ENCODE measurements around the gene CINP.

CINP gene

DNA sequence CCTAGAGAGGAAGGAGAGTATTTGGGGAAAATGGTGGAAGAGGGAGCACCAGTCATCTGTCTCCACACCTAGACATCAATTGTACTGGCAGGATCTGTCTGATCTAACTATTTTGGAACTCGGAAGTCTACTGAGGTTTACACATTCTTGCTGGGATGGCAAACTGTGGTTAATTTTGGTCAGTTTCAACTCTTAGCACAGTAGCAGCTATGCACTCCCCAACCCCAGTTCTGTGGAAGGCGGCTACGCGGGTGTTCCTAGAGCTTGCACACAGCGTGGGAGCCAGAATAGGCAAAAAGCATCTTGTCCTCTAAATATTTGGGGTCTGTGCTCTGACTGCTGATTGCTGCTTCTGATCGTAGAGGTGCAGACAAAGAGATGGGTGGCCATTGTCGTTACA is 33.8 kb upstream of the CINP start:
- Histone ChIP-seq H3K9ac (ENCODE audit: low read length) (no peak overlapping the region), H3K27ac (ENCODE audit: low read length) (no peak overlapping the region), H4K20me1 (ENCODE audit: insufficient read depth, low read length) (no peaks in the 10 kb centered on the region), H3K4me3 (ENCODE audit: low read length) (no peak overlapping the region), H3K4me2 (ENCODE audit: low read length) (no peak overlapping the region), H3K36me3 (replicated peaks; ENCODE audit: low read depth, low read length) (peaks cover 15% of the 10 kb centered on the region), H3K9me3 (ENCODE audit: insufficient read depth, low read length) (no peaks in the 10 kb centered on the region), H3K4me1 (ENCODE audit: low read length) (no peaks in the 10 kb centered on the region), H2AFZ (ENCODE audit: low read depth, low read length) (no peak overlapping the region), H3K79me2 (ENCODE audit: low read length) (no peaks in the 10 kb centered on the region), H3K27me3 (ENCODE audit: low read depth, low read length) (no peaks in the 10 kb centered on the region)
- no peak for TF ChIP-seq EZH2phosphoT487 (IDR thresholded peaks at IDR 0.05; ENCODE audit: low read depth)
- TF ChIP-seq, protein P1, sequence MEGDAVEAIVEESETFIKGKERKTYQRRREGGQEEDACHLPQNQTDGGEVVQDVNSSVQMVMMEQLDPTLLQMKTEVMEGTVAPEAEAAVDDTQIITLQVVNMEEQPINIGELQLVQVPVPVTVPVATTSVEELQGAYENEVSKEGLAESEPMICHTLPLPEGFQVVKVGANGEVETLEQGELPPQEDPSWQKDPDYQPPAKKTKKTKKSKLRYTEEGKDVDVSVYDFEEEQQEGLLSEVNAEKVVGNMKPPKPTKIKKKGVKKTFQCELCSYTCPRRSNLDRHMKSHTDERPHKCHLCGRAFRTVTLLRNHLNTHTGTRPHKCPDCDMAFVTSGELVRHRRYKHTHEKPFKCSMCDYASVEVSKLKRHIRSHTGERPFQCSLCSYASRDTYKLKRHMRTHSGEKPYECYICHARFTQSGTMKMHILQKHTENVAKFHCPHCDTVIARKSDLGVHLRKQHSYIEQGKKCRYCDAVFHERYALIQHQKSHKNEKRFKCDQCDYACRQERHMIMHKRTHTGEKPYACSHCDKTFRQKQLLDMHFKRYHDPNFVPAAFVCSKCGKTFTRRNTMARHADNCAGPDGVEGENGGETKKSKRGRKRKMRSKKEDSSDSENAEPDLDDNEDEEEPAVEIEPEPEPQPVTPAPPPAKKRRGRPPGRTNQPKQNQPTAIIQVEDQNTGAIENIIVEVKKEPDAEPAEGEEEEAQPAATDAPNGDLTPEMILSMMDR (IDR thresholded peaks at IDR 0.05; ENCODE audit: low read depth, low read length): no peak

DNA sequence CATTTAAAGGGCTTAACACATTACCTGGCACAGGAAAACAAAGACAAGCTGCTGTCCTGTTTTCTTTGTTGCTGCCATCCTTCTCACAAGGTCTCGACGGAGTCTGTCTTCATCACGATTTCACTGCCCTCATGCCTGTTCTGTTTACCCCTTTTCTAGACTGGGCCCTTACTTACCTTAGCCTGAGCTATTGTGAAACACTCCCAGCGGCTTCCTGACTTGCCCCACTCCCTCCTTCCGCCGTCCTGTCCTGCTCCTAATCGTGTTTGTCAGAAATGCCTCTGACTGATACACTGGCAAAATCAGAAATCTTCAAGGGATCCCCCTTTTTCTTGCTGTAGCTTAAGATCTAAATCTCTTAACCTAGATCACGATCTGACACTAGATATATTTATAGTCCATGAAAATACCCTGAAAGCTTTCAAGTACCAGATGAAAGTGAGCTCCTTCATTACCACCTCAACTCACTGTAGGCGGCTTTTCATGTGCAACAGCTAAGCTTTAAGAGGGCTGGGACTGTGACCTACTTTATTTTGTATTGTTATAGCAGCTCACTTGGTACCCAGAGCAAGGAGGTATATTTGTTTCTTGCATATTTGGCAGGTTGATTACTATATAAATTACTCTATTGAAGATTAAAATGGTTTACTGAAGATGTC is 32.2 kb upstream of the CINP start:
- H3K4me2 ChIP-seq (ENCODE audit: low read length): no peak overlapping the region
- H2AFZ ChIP-seq (ENCODE audit: low read depth, low read length): no peak overlapping the region
- H4K20me1 ChIP-seq (ENCODE audit: insufficient read depth, low read length): no peaks in the 10 kb centered on the region
- H3K9me3 ChIP-seq (ENCODE audit: insufficient read depth, low read length): no peaks in the 10 kb centered on the region
- H3K4me3 ChIP-seq (ENCODE audit: low read length): no peak overlapping the region
- TF ChIP-seq, protein P1 (IDR thresholded peaks at IDR 0.05; ENCODE audit: low read depth, low read length): no peak
- TF ChIP-seq EZH2phosphoT487 (IDR thresholded peaks at IDR 0.05; ENCODE audit: low read depth): no peak
- H3K27ac ChIP-seq (ENCODE audit: low read length): no peak overlapping the region
- no peaks in the 10 kb centered on the region for H3K4me1 ChIP-seq (ENCODE audit: low read length)
- no peak overlapping the region for H3K9ac ChIP-seq (ENCODE audit: low read length)
- H3K36me3 ChIP-seq (replicated peaks; ENCODE audit: low read depth, low read length): peaks cover 14% of the 10 kb centered on the region
- no peaks in the 10 kb centered on the region for H3K79me2 ChIP-seq (ENCODE audit: low read length)
- no peaks in the 10 kb centered on the region for H3K27me3 ChIP-seq (ENCODE audit: low read depth, low read length)

DNA sequence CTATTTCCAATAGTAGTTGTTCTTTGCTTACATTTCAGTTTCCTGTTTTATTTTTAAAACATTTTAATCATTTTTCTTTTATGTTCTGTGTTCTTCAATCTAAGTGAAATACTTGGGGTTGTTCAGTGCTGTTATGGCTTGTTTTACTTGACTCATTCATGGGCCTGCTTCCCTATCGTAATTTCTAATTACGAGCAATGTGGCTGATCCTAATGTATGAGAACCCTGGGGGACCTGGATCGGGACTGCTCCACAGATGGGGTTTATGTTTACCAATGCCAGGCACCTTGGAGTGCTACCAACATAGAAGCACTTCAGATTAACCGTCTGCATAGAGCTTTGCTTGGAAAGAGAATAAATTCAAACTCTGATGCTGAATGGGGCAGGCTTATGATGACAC is 29.8 kb upstream of the CINP start:
- H3K4me2 ChIP-seq (ENCODE audit: low read length): no peak overlapping the region
- H3K4me1 ChIP-seq (ENCODE audit: low read length): no peaks in the 10 kb centered on the region
- H4K20me1 ChIP-seq (ENCODE audit: insufficient read depth, low read length): no peaks in the 10 kb centered on the region
- TF ChIP-seq EZH2phosphoT487 (IDR thresholded peaks at IDR 0.05; ENCODE audit: low read depth): no peak
- TF ChIP-seq, protein P1 (IDR thresholded peaks at IDR 0.05; ENCODE audit: low read depth, low read length): no peak
- no peak overlapping the region for H3K4me3 ChIP-seq (ENCODE audit: low read length)
- H3K27ac ChIP-seq (ENCODE audit: low read length): no peak overlapping the region
- peaks cover 5% of the 10 kb centered on the region for H3K36me3 ChIP-seq (replicated peaks; ENCODE audit: low read depth, low read length)
- no peaks in the 10 kb centered on the region for H3K79me2 ChIP-seq (ENCODE audit: low read length)
- H2AFZ ChIP-seq (ENCODE audit: low read depth, low read length): no peak overlapping the region
- no peak overlapping the region for H3K9ac ChIP-seq (ENCODE audit: low read length)
- no peaks in the 10 kb centered on the region for H3K27me3 ChIP-seq (ENCODE audit: low read depth, low read length)
- H3K9me3 ChIP-seq (ENCODE audit: insufficient read depth, low read length): no peaks in the 10 kb centered on the region

DNA sequence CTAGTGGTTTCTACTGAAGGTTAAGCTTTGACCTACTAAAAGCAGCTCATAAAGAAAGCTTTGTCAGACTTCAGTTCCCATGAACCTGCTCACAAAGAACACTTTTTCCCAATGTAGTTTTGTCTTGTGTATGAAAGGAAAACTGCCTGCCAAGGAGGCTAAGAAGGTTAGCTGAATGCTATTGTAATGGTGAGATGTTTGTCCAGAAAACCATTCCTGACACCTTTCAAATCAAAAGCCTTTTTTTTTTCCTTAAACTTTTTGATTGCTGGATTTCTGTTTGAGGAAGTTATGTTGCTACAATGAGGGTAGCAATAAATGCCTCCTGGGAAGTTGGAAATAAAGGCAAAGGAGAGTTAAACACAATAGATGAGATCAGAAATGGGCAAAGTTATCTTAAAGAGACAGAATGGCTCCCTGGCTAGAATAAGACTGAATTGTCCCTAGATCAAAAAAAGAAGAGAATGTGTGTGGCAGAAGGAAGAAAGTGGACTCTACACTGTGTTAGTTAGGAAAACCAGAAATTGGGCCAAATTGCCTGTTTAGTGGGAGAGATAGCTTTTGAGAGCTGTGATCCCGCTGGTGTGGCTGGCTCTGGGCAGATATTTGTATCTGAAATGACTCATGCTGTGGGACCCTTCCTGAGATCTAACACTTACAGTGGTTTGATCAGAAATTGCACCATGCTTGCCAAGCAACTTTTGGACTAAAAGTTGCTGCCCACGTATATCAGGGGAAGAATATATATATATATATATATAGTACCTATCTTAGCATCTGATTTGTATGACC is 27.6 kb upstream of the CINP start:
- H3K79me2 ChIP-seq (ENCODE audit: low read length): no peaks in the 10 kb centered on the region
- no peak overlapping the region for H3K27ac ChIP-seq (ENCODE audit: low read length)
- H4K20me1 ChIP-seq (ENCODE audit: insufficient read depth, low read length): no peaks in the 10 kb centered on the region
- no peaks in the 10 kb centered on the region for H3K27me3 ChIP-seq (ENCODE audit: low read depth, low read length)
- H3K36me3 ChIP-seq (replicated peaks; ENCODE audit: low read depth, low read length): no peaks in the 10 kb centered on the region
- TF ChIP-seq, protein P1 (IDR thresholded peaks at IDR 0.05; ENCODE audit: low read depth, low read length): no peak
- no peak for TF ChIP-seq EZH2phosphoT487 (IDR thresholded peaks at IDR 0.05; ENCODE audit: low read depth)
- H2AFZ ChIP-seq (ENCODE audit: low read depth, low read length): no peak overlapping the region
- no peaks in the 10 kb centered on the region for H3K9me3 ChIP-seq (ENCODE audit: insufficient read depth, low read length)
- no peak overlapping the region for H3K4me2 ChIP-seq (ENCODE audit: low read length)
- H3K4me1 ChIP-seq (ENCODE audit: low read length): no peaks in the 10 kb centered on the region
- no peak overlapping the region for H3K4me3 ChIP-seq (ENCODE audit: low read length)
- no peak overlapping the region for H3K9ac ChIP-seq (ENCODE audit: low read length)

Data from OCI-LY3 (cell line).